Liver (tissue), 3 donors: ENCODE results near the gene PELI2.

Experiments
- ATF3 ChIP-seq: IDR thresholded peaks from 2 replicates; pipeline ENCODE4 v1.6.1; 2016; ENCODE audit warnings: antibody characterized with exemption
- EGR1 ChIP-seq, 2 donors: IDR thresholded peaks; 2 replicates each; pipeline ENCODE4 v1.6.1; 2016 to 2018; ENCODE audit warnings: antibody characterized with exemption in 2 of 2, low read depth in 2 of 2
- FOXA1 ChIP-seq: IDR thresholded peaks from 2 replicates; pipeline ENCODE4 v1.6.1; 2016; ENCODE audit warnings: antibody characterized with exemption
- JUND ChIP-seq, 2 donors: IDR thresholded peaks; 2 replicates each; pipeline ENCODE4 v1.6.1; 2016; ENCODE audit warnings: antibody characterized with exemption in 2 of 2
- MAX ChIP-seq: IDR thresholded peaks from 2 replicates; pipeline ENCODE4 v1.6.1; 2016; ENCODE audit warnings: antibody characterized with exemption
- RAD21 ChIP-seq, 2 donors: IDR thresholded peaks; 2 replicates each; pipeline ENCODE4 v1.6.1; 2016; ENCODE audit warnings: antibody characterized with exemption in 2 of 2, mild to moderate bottlenecking in 2 of 2
- REST ChIP-seq: IDR thresholded peaks from 2 replicates; pipeline ENCODE4 v1.6.1; 2016; ENCODE audit warnings: antibody characterized with exemption, mild to moderate bottlenecking
- RXRA ChIP-seq, 2 donors: IDR thresholded peaks; 2 replicates each; pipeline ENCODE4 v1.6.1; 2017 to 2018; ENCODE audit warnings: antibody characterized with exemption in 2 of 2, mild to moderate bottlenecking in 1 of 2
- SP1 ChIP-seq: IDR thresholded peaks from 2 replicates; pipeline ENCODE4 v1.6.1; 2018; ENCODE audit warnings: antibody characterized with exemption, mild to moderate bottlenecking
- TAF1 ChIP-seq: conservative IDR thresholded peaks from 2 replicates; pipeline ENCODE4 v1.6.1; 2016; ENCODE audit warnings: antibody characterized with exemption, mild to moderate bottlenecking
- YY1 ChIP-seq: IDR thresholded peaks from 2 replicates; pipeline ENCODE4 v1.6.1; 2016; ENCODE audit warnings: antibody characterized with exemption, mild to moderate bottlenecking
- ZBTB33 ChIP-seq: IDR thresholded peaks from 2 replicates; pipeline ENCODE4 v1.6.1; 2016; ENCODE audit warnings: antibody characterized with exemption
- TF ChIP-seq, protein P1 (sequence below): fragments of 150-350 bp; IDR thresholded peaks from 2 replicates; pipeline ENCODE4 v1.5.1; 2017; ENCODE audit warnings: improper control_type of control experiment, low read depth, low read length; ENCODE audit not compliant: missing input control
- donor health status: healthy.
- donor health status: healthy.

- TF ChIP-seq, protein P1, sequence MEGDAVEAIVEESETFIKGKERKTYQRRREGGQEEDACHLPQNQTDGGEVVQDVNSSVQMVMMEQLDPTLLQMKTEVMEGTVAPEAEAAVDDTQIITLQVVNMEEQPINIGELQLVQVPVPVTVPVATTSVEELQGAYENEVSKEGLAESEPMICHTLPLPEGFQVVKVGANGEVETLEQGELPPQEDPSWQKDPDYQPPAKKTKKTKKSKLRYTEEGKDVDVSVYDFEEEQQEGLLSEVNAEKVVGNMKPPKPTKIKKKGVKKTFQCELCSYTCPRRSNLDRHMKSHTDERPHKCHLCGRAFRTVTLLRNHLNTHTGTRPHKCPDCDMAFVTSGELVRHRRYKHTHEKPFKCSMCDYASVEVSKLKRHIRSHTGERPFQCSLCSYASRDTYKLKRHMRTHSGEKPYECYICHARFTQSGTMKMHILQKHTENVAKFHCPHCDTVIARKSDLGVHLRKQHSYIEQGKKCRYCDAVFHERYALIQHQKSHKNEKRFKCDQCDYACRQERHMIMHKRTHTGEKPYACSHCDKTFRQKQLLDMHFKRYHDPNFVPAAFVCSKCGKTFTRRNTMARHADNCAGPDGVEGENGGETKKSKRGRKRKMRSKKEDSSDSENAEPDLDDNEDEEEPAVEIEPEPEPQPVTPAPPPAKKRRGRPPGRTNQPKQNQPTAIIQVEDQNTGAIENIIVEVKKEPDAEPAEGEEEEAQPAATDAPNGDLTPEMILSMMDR = no peak
- TF ChIP-seq RAD21 (IDR thresholded peaks at IDR 0.05) = no peak
- no peak for TF ChIP-seq JUND (IDR thresholded peaks at IDR 0.05)
- TF ChIP-seq MAX = no peak
- TF ChIP-seq REST = no peak
- TF ChIP-seq SP1 = no peak
- no peak for TF ChIP-seq ZBTB33
- no peak for TF ChIP-seq FOXA1
- TF ChIP-seq RXRA (IDR thresholded peaks at IDR 0.05) = no peak
- TF ChIP-seq YY1 = no peak
- TF ChIP-seq ATF3 = no peak
- TF ChIP-seq TAF1 = no peak
- TF ChIP-seq EGR1 (IDR thresholded peaks at IDR 0.05; ENCODE audit: low read depth in 2 of 2) = no peak
These were observed 2.8 kb upstream of the PELI2 start for GRCh38 chr14:56115334-56115870.
